HEK293T (cell line): ENCODE data around the gene SGK2.

Source experiments
- BHLHE40 ChIP-seq: fragments of 450-650 bp; IDR thresholded peaks from 2 replicates; pipeline ENCODE4 v1.6.1; 2016; ENCODE audit warnings: mild to moderate bottlenecking, moderate library complexity, borderline replicate concordance
- CTBP1 ChIP-seq: fragments of 450-650 bp; IDR thresholded peaks from 2 replicates; pipeline ENCODE4 v1.6.1; 2016; ENCODE audit warnings: borderline replicate concordance
- HDGF ChIP-seq: fragments of 450-650 bp; IDR thresholded peaks from 2 replicates; pipeline ENCODE4 v1.6.1; 2017; ENCODE audit warnings: antibody characterized with exemption, borderline replicate concordance
- L3MBTL2 ChIP-seq: fragments of 450-650 bp; conservative IDR thresholded peaks from 2 replicates; pipeline ENCODE4 v1.6.1; 2016; ENCODE audit warnings: mild to moderate bottlenecking
- PKNOX1 ChIP-seq: fragments of 450-650 bp; IDR thresholded peaks from 2 replicates; pipeline ENCODE4 v1.6.1; 2016
- SP1 ChIP-seq: fragments of 450-650 bp; IDR thresholded peaks from 2 replicates; pipeline ENCODE4 v1.6.1; 2017
- TARDBP ChIP-seq: fragments of 450-650 bp; IDR thresholded peaks from 2 replicates; pipeline ENCODE4 v1.6.1; 2016
- ZNF384 ChIP-seq: fragments of 450-650 bp; IDR thresholded peaks from 2 replicates; pipeline ENCODE4 v1.6.1; 2016

- TF ChIP-seq SP1 (no peak), HDGF (no peak), PKNOX1 (no peak), TARDBP (no peak), ZNF384 (no peak), L3MBTL2 (no peak), BHLHE40 (no peak), CTBP1 (no peak)
Measured at GRCh38 chr20:43541214-43541613, 17.6 kb upstream of the SGK2 start.
